ENCODE results near the gene SEC11C. TPM values are rescaled to one million over a fixed set of nuclear protein-coding genes. Genes with fewer than 3 reads are reported as not detected.

SEC11C gene
- total RNA-seq, 1 donor = 8.8 TPM

DNA sequence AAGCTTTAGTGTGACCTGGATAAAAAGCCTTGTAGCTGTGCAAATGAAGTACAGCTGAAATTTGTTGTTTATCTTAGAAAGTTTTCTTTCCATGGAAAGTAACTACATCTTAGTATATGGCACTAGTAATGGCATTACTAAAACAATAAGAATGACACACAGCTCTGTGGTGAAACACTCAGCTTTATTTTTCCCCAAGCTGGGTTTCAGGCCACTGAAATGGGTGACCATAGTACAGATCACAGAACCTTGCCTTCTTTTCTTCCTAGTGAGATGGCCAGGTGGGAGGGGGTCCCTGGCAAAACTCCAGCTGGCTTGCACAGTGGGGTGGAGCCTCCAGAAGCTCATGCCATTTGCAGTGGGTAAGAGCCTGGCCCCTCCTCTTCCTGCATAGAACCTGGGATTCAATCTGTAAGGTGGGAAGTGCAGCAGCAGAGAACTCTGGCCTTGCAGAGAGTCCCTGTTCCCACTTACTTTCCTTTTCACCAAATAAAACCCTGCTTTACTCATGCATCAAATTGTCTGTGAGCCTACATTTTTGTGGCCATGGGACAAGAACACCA, 62.7 kb downstream of the SEC11C start:
- H3K4me3 ChIP-seq (ENCODE audit: low read depth, low read length) = no peak overlapping the region
- TF ChIP-seq, protein P1, sequence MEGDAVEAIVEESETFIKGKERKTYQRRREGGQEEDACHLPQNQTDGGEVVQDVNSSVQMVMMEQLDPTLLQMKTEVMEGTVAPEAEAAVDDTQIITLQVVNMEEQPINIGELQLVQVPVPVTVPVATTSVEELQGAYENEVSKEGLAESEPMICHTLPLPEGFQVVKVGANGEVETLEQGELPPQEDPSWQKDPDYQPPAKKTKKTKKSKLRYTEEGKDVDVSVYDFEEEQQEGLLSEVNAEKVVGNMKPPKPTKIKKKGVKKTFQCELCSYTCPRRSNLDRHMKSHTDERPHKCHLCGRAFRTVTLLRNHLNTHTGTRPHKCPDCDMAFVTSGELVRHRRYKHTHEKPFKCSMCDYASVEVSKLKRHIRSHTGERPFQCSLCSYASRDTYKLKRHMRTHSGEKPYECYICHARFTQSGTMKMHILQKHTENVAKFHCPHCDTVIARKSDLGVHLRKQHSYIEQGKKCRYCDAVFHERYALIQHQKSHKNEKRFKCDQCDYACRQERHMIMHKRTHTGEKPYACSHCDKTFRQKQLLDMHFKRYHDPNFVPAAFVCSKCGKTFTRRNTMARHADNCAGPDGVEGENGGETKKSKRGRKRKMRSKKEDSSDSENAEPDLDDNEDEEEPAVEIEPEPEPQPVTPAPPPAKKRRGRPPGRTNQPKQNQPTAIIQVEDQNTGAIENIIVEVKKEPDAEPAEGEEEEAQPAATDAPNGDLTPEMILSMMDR (IDR thresholded peaks at IDR 0.05; ENCODE audit: insufficient read depth, low read length) = no peak
- no peak for DNase-seq (ENCODE audit: low read depth)

DNA sequence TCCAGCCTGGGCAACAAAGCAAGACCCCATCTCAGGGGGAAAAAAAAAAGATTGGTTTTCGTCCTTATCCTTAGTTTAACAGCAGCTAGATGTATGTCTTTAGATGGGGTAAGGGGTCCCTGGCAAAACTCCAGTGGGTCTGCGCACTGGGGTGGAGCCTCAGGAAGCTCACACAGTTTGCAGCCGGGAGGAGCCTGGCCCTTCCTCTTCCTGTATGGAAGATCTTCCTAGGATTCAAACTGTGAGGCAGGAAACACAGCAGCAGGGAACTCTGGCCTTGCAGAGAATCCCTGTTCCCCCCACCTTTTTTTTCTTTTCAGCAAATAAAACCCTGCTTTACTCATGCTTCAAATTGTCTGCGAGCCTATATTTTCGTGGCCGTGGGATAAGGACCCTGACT, 67.8 kb downstream of the SEC11C start:
- no peak for DNase-seq (ENCODE audit: low read depth)
- TF ChIP-seq, protein P1 (IDR thresholded peaks at IDR 0.05; ENCODE audit: insufficient read depth, low read length) = no peak

More for the DNA sequence above, 67.8 kb downstream of the SEC11C start:
- no peak overlapping the region for H3K4me3 ChIP-seq (ENCODE audit: low read depth, low read length)

Other genes starting within 250 kb of the SEC11C start
- not detected in 2 replicates for gene GRP, start 80.3 kb downstream of the SEC11C start, total RNA-seq (ENCODE audit: low replicate concordance)
- not detected in 2 replicates for gene RAX, start 133.6 kb downstream of the SEC11C start, total RNA-seq (ENCODE audit: low replicate concordance)
- 0.49 TPM in 1 of 2 replicates, not detected in the other for gene CPLX4, start 178.8 kb downstream of the SEC11C start, total RNA-seq (ENCODE audit: low replicate concordance)
- 182 and 207 TPM in 2 replicates for gene LMAN1, start 219.4 kb downstream of the SEC11C start, total RNA-seq (ENCODE audit: low replicate concordance)

All from fibroblast of the aortic adventitia (primary cell).